ENCODE results near the gene GALNT2.

GRCh38 chr1:230280906-230281413 is 213.9 kb downstream of the GALNT2 start:
- no peak for TF ChIP-seq CTCF (conservative IDR thresholded peaks at IDR 0.05; ENCODE audit: low read length)
- TF ChIP-seq EZH2phosphoT487 (IDR thresholded peaks at IDR 0.05; ENCODE audit: borderline replicate concordance), result no peak
